Peyer's patch (tissue), 4 donors: ENCODE measurements around the gene ZNF672. TPM values are rescaled to one million over a fixed set of nuclear protein-coding genes. Genes with fewer than 3 reads are reported as not detected.
"Not testable (repeated sequence)": the region's sequence is repeated elsewhere in the genome, so short reads cannot be mapped to it uniquely, and the experiment has no call there.

Source experiments
- DNase-seq, 3 donors: peaks; one replicate each; pipeline ENCODE4 v3.0.0-alpha.2; 2017 to 2019
- H3K27ac ChIP-seq, 4 donors: fragments of 200-600 bp; sonication (generic); one replicate each; pipeline ENCODE4 v1.5.1; 2016 to 2019
- H3K27me3 ChIP-seq, 2 donors: fragments of 200-600 bp; sonication (generic); one replicate each; pipeline ENCODE4 v1.5.1; 2019
- H3K36me3 ChIP-seq, 3 donors: fragments of 200-600 bp; sonication (generic); one replicate each; pipeline ENCODE4 v1.5.1; 2016 to 2019
- H3K4me1 ChIP-seq, 4 donors: fragments of 200-600 bp; sonication (generic); one replicate each; pipeline ENCODE4 v1.5.1; 2016 to 2019
- H3K4me3 ChIP-seq, 4 donors: fragments of 200-600 bp; sonication (generic); 1 replicate in 3 of 4; 2 replicates in 1 of 4; pipeline ENCODE4 v1.5.1; 2016 to 2019; ENCODE audit warnings: mild to moderate bottlenecking in 1 of 4
- H3K9me3 ChIP-seq, 4 donors: fragments of 200-600 bp; sonication (generic); one replicate each; pipeline ENCODE4 v1.5.1; 2016 to 2019; ENCODE audit warnings: mild to moderate bottlenecking in 1 of 4
- POLR2A ChIP-seq, 2 donors: fragments of 450-650 bp; IDR thresholded peaks; one replicate each; pipeline ENCODE4 v1.5.1; 2017; ENCODE audit warnings: antibody characterized with exemption in 2 of 2, mild to moderate bottlenecking in 2 of 2, moderate library complexity in 2 of 2
- total RNA-seq, 4 donors: library from RNA; depleted of rRNA; stranded (reverse); fragments of >200 nt; gene quantifications; one replicate each; pipeline ENCODE4 v1.1.0, GENCODE V29; 2016
- TF ChIP-seq, protein P1 (sequence below), 6 experiments: fragments of 450-650 bp in 4 of 6; fragments of 200-600 bp in 2 of 6; sonication (generic) in 1 of 6; IDR thresholded peaks; one replicate each; pipeline ENCODE4 v1.5.1; 2017 to 2019; ENCODE audit warnings: antibody characterized with exemption in 6 of 6, mild to moderate bottlenecking in 3 of 6, moderate library complexity in 1 of 6

ZNF672 gene
- 10 to 100 TPM; 48.4 to 64.4 (median 60.5) TPM for total RNA-seq

DNA sequence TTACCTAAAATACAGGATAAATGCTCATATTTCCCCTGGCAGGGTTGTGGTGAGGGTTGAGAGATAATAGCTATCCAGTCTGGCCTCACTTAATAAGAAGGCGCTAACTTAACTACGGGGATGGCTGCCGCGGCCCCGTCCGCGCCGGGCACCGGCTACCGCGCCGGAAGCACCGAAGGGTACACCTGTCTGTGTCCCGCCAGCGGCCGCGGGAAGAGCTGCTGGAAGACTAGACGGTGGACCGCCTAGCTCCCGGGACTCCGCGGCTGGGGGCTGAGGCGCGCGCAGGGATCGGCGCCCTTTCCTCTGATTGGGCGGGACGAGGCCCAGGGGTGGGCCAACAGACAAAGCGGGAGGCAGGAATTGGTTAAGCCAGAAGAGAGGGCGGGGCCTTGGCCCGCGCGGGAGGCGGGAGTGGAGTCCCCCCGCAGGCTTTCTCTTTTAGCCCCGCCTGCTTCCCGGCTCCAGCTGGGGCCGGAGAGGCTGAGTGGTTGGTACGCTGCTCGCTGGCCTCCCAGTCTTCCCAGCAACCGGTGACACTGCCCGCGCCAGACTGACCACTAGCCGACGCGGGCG is at the start of gene ZNF672:
Gene ZNF672, plus strand, starts transcription at position 444 of the 576 bp plus-strand sequence. CDS start 9,051 bp downstream, outside the sequence.
- H3K27ac ChIP-seq = peak within 1 kb of the TSS; percentile 99 to 100 (median 100)
- H3K4me3 ChIP-seq = peak within 1 kb of the TSS; percentile 69 to 95 (median 92)
- no peaks in the 10 kb centered on the region for H3K36me3 ChIP-seq
- TF ChIP-seq, protein P1, sequence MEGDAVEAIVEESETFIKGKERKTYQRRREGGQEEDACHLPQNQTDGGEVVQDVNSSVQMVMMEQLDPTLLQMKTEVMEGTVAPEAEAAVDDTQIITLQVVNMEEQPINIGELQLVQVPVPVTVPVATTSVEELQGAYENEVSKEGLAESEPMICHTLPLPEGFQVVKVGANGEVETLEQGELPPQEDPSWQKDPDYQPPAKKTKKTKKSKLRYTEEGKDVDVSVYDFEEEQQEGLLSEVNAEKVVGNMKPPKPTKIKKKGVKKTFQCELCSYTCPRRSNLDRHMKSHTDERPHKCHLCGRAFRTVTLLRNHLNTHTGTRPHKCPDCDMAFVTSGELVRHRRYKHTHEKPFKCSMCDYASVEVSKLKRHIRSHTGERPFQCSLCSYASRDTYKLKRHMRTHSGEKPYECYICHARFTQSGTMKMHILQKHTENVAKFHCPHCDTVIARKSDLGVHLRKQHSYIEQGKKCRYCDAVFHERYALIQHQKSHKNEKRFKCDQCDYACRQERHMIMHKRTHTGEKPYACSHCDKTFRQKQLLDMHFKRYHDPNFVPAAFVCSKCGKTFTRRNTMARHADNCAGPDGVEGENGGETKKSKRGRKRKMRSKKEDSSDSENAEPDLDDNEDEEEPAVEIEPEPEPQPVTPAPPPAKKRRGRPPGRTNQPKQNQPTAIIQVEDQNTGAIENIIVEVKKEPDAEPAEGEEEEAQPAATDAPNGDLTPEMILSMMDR (IDR thresholded peaks at IDR 0.05) = peak in 2 of 6 experiments; percentile 12 to 16
- TF ChIP-seq POLR2A (IDR thresholded peaks at IDR 0.05) = peak; percentile 74 to 86
- no peaks in the 10 kb centered on the region for H3K9me3 ChIP-seq
- DNase-seq = peak; percentile 96 to 99 (median 98)
- peaks cover 0 to 24% (median 14%) of the 10 kb centered on the region in 4 donors for H3K4me1 ChIP-seq
- H3K27me3 ChIP-seq = no peaks in the 10 kb centered on the region

DNA sequence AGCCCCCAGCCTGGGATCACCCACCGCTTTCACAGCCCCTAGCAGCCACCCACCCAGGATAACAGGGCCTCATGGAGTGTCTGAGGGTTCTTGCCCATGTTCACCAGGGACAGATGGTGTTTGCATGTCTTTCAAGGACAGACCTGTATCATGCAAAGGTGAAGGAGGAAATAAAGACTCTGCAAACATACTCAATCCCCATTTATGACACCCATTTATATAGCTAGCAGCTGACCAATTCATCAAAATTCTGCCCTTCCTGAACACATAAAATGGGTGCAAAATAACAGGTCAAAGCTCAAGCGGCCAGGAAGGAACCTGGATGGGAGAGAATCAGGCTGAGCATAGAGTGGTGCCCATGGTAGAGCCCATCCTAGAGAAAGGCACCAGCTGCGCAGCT is 49.7 kb upstream of the ZNF672 start:
- H3K27me3 ChIP-seq = no peaks in the 10 kb centered on the region
- no peaks in the 10 kb centered on the region for H3K9me3 ChIP-seq
- H3K4me3 ChIP-seq = no peak overlapping the region
- H3K4me1 ChIP-seq = peaks cover 0 to 59% (median 4%) of the 10 kb centered on the region in 4 donors
- H3K36me3 ChIP-seq = no peaks in the 10 kb centered on the region
- H3K27ac ChIP-seq = peak overlapping the region in 3 of 4 donors; percentile 30 to 85 (median 68)
- TF ChIP-seq POLR2A (IDR thresholded peaks at IDR 0.05) = no peak
- TF ChIP-seq, protein P1 (IDR thresholded peaks at IDR 0.05) = no peak
- no peak for DNase-seq

DNA sequence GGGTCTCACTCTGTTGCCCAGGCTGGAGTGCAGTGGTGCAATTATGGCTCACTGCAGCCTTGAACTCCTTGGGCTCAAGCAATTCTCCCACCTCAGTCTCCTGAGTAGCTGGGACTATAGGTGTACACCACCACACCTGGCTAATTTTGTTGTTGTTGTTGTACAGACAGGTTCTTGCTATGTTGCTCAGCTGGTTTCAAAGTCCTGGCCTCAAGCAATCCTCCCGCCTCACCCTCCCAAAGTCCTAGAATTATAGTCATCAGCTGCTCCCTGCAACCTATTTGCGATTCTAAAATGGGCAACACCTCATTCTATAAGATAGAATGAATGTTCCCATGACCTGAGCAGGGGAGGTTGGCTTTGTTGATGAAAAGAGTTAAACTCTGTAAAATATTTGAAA is 48.7 kb upstream of the ZNF672 start:
- not testable (repeated sequence) for DNase-seq, H3K36me3 ChIP-seq, H3K27me3 ChIP-seq, H3K4me3 ChIP-seq, H3K9me3 ChIP-seq
- Histone ChIP-seq H3K4me1 (peaks cover 0 to 52% (median 3%) of the 10 kb centered on the region in 4 donors), H3K27ac (peak overlapping the region in 3 of 4 donors; percentile 0 to 85 (median 68))

DNA sequence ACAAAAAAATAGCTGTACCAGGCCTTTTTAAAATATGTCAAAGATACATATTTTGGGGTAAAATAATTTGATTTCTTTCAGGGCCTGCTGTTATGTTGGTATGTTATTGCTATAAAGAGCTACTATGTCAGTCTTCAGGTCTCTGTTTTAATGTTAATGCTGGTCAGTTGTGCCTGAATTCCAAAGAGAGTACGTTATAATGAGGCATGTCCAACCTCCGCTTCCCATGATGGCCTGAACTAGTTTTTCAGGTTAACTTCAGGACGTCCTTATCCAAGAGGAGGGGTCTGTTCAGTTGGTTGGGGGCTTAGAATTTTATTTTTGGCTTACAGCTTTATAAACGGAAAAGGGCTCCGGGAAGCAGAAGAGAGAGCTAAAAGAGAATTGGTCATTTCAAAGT is 47.6 kb upstream of the ZNF672 start:
- Histone ChIP-seq H3K4me3 (no peak overlapping the region), H3K36me3 (no peaks in the 10 kb centered on the region), H3K4me1 (peaks cover 0 to 52% (median 3%) of the 10 kb centered on the region in 4 donors), H3K27ac (peak overlapping the region in 2 of 4 donors; percentile 31 to 62), H3K27me3 (no peaks in the 10 kb centered on the region), H3K9me3 (no peaks in the 10 kb centered on the region)
- DNase-seq = no peak
- TF ChIP-seq, protein P1 (IDR thresholded peaks at IDR 0.05) = no peak
- TF ChIP-seq POLR2A (IDR thresholded peaks at IDR 0.05) = no peak

DNA sequence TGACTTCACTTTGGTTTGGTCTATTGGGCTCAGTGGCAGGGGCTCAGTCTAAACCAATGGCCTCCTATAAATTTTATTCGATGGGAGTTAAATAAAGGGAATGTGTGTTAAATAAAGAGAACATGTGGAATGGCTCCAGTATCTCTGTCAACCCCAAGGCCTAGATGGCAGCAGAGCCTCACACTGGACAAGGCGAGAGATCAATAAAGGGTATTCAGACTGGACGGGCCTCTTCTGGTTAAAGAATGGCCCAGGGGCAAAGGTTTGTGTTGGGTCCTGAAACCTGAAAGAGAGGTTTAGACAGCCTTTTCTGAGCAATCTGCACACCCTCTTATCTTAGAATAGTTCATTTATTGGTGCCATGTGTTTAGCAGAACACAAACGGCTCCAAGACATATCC is 47.0 kb upstream of the ZNF672 start:
- Histone ChIP-seq H3K4me1 (peaks cover 0 to 48% (median 3%) of the 10 kb centered on the region in 4 donors), H3K9me3 (no peaks in the 10 kb centered on the region), H3K27ac (peak overlapping the region in 2 of 4 donors; percentile 31 to 62), H3K4me3 (no peak overlapping the region), H3K36me3 (no peaks in the 10 kb centered on the region), H3K27me3 (no peaks in the 10 kb centered on the region)
- no peak for TF ChIP-seq POLR2A (IDR thresholded peaks at IDR 0.05)
- TF ChIP-seq, protein P1 (IDR thresholded peaks at IDR 0.05) = peak in 3 of 6 experiments; percentile 53 to 73 (median 54)
- peak in 1 of 3 donors; percentile 78 for DNase-seq

DNA sequence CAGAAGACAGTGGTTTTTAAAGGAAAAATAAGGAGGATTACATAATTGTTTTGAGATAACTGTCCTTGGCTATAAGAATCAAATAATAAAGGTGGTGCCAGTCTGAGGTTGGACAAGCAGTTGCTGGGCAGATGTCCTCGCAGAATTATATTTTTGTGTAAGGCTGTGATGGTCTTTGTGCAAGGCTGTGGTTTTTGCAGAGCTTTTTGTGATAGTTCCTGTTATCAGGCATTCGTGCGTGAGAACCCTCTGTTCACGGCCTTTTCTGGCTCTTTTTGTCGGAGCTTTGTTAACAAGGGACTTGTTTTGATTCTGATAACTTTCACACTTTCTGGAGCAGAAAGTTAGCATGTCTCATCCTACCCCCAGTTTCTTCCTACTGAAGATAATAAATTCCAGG is 45.7 kb upstream of the ZNF672 start:
- no peak for TF ChIP-seq POLR2A (IDR thresholded peaks at IDR 0.05)
- TF ChIP-seq, protein P1 (IDR thresholded peaks at IDR 0.05) = no peak

More for the DNA sequence above, 45.7 kb upstream of the ZNF672 start:
- Histone ChIP-seq H3K4me1 (peaks cover 0 to 42% (median 3%) of the 10 kb centered on the region in 4 donors), H3K9me3 (no peaks in the 10 kb centered on the region), H3K4me3 (no peak overlapping the region), H3K27me3 (no peaks in the 10 kb centered on the region), H3K27ac (peak overlapping the region in 2 of 4 donors; percentile 38 to 62), H3K36me3 (no peaks in the 10 kb centered on the region)
- peak in 1 of 3 donors; percentile 31 for DNase-seq
